GM21723 (cell line): ENCODE results near the gene CD163.
"Not testable (repeated sequence)": the region's sequence is repeated elsewhere in the genome, so short reads cannot be mapped to it uniquely, and the experiment has no call there.

Experiments used
- ATAC-seq: cut with Tn5 transposase; IDR thresholded peaks from one replicate; pipeline ENCODE4 v1.9.1; 2021; ENCODE audit warnings: mild to moderate bottlenecking, moderate library complexity; ENCODE audit not compliant: unreplicated experiment

Gene CD163

DNA sequence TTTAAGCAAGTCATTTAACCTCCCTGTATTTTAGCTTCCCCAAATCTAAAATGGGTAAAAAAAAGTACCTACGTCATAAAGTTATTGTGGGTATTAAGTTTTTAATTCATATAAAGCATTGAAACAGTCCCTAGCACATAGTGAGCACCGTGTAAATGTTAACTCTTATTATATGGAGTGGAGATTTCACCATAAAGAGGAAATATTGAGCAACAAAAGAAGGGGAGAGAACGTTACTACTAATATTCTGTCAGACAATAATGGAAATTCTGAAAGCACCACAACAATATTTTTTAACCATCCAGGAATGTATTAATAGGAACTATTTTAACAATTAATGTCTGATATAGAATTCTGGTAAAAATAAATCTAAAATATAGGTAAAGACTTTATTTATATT lies 51.8 kb downstream of the CD163 start:
- no peak for ATAC-seq

DNA sequence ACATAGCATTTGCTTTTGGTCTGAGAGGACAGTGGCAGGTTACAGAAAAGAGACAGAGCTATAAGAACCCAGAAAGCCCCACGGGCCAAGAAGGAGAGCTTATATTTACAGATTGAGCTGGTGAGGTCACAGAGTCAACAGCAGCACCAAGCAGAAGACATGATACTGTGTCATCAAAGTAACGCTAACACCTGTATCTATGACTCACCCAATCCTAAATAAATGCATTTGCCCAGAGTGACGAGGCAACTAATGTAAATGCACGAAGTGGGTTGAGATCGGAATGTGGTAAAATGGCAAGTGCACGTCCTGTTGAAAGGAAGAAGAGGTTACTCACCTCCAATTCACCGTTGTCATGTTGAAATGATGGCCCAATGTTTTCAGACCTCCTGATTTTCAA lies 52.9 kb downstream of the CD163 start:
- ATAC-seq, result no peak

DNA sequence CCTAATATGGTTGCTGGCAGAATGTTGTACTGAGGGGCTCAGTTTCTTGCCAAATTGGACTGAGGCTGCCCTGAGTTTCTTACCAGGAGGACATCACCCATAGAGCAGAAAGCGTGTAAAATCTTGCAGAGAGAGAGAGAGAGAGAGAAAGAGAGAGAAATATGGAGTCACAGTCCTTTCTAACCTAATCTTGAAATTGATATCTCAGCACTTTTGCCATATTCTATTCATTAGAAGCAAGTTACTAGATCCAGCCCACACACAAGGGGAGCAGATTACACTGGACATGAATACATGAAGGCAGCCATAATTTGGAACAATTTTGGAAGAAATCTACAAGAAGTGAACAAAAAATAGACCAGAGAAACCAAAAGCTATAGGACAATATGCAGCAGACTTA lies 55.5 kb downstream of the CD163 start:
- ATAC-seq, result no peak

DNA sequence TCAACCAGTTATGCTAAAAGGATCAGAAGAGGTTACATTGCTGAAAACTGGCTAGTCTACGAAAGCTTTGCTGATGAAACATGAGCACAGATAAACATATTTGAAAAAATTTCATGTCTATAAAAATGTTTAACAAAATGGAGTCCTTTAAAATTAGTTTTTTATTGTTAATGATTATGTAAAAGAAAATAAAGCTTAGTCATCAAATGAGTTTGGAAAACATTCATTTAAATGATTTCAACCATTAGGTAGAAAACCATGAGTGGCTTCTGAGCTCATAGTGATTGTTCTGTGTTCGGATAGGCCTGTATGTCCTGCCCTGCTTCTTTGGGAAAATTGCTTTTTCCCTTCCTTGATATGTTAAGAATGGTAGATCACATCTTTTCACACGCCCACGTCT lies 59.0 kb downstream of the CD163 start:
- no peak for ATAC-seq

DNA sequence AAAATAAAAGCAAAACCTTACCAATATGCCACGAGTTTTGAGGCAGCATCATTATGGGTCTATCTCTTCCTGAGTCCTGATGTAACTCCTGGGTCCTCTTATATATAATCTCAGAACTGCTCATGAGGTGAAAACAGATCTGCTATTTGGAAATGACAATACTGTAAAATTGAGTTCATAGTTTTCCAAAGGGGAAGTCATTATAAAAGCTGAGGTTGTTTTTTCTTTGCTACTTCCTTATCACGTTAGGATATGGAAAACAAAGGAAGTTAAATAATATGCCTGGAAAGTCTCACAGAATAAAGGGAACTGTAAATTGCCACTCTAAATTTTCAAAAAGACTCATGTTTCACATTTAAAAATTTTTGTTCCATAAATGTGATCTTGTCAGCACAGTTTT lies 59.5 kb downstream of the CD163 start, which contains the start of gene CD163L1:
Gene CD163L1 (minus strand): TSS at position 78 of the 400 bp plus-strand sequence. CDS start 26 bp downstream, at position 52.
- no peak for ATAC-seq

- ATAC-seq, result no peak
These were observed 62.4 kb downstream of the CD163 start for GRCh38 chr12:7441216-7441615.

- ATAC-seq, result no peak
These were observed 63.7 kb downstream of the CD163 start for GRCh38 chr12:7439579-7440505.

- not testable (repeated sequence) for ATAC-seq
These were observed 65.1 kb downstream of the CD163 start for GRCh38 chr12:7438291-7438995.

DNA sequence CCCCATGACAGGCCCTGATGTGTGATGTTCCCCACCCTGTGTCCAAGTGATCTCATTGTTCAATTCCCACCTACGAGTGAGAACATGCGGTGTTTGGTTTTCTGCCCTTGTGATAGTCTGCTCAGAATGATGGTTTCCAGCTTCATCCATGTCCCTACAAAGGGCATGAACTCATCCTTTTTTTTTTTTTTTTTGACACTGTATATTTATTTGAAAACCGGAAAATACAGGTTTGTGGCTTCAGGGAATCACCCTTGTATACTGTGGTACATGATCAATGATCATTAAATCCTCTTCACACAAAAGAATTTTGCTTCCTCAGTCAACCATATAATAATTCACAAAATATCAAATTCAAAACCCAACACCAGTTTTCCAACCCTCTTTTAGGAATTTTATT lies 66.1 kb downstream of the CD163 start:
- ATAC-seq, result not testable (repeated sequence)

DNA sequence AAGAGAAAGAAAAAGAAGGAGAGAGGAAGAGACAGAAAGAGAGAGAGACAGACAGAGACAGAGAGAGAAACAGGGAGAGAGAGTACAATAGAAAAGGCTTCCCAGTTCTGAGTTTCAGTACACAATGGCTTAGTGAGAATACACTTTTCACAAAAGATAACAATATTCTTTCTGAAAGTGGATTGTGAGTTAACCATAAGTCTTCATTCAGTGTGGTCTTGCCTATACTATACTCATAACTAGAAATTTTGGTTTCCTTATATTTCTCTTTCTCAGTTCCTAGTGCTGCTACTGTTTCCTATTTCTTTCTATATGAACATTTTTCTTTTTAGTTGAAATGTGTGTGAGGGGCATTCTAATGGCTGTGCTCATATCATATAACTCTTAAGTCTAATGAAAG lies 68.9 kb downstream of the CD163 start:
- no peak for ATAC-seq

DNA sequence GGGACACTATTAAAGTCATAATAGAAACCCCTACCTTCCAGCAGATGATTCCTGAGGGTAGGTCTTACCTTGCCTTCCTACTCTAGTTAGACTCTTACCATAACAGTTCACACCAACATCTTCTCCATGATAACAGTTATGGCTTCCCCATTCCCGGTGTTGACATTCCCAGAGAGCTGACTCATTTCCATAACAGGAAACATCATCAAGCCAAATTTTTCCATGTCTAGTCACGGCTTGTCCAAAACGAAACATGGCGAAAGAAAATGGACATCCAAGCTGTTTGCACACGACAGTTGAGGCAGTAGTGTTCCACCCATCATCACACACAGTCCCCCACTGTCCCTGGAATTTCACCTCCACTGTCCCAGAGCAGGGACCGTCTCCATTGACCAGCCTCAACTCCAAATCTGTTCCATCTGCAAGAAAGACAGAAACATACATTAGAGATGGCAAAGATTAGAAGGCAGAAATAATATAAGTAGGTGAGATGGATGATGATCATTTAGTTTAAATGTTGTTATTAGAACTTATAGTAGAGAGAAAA lies 70.2 kb downstream of the CD163 start:
- ATAC-seq, result no peak

GRCh38 chr12:7431993-7432685 lies 71.4 kb downstream of the CD163 start:
- ATAC-seq, result no peak
